Measurements from ENCODE around the gene INO80. TPM values are rescaled to one million over a fixed set of nuclear protein-coding genes. Genes with fewer than 3 reads are reported as not detected.

INO80 gene
- polyA plus RNA-seq, 1 experiment = 5.3 TPM

- ChIA-PET POLR2A (interaction anchor here (1.9 kb wide), 1 partner anchor 11 kb away, joined by 7 read pairs; the partner anchor contains the start of gene INO80), CTCF (interaction anchor here (1.1 kb wide), 1 partner anchor 8 kb away, joined by 3 read pairs; no protein-coding TSS in a partner anchor)
- no peak for TF ChIP-seq CTCF (IDR thresholded peaks at IDR 0.05; ENCODE audit: low read depth, low read length)
These were observed 10.4 kb downstream of the INO80 start for GRCh38 chr15:41105348-41106334.

DNA sequence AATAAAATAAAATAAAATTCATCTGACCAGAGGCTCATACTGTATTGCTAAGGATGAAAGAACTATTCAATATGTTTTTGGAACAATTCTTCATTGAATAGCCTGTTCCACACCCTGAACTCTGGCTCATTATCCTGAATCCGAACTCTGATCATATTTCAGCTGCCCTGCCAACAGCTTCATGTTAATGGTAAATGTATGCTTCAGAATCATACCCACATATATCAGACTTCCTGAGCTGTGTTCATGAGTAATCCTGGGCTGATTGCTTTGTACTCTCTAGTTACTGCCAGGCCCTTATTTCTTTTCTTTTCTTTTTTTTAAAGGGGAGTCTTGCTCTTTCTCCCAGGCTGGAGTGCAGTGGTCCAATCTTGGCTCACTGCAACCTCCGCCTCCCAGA, 11.8 kb downstream of the INO80 start:
- POLR2A ChIA-PET = interaction anchor here (0.6 to 1.1 kb wide), 4 partner anchors 12 to 151 kb away, joined by 4 to 9 read pairs (median 7); partner anchors contain the start of gene INO80
- no peak overlapping the region for H3K4me3 ChIP-seq (ENCODE audit: low read depth, low read length)
- CTCF ChIA-PET = interaction anchor here (0.6 to 1.1 kb wide), 2 partner anchors 10 to 281 kb away, joined by 3 read pairs; no protein-coding TSS in a partner anchor
- H3K27ac ChIP-seq (ENCODE audit: low read depth, low read length) = no peak overlapping the region
- TF ChIP-seq CTCF (IDR thresholded peaks at IDR 0.05; ENCODE audit: low read depth, low read length) = no peak
- H3K27me3 ChIP-seq (ENCODE audit: control insufficient read depth, insufficient read depth, low read length) = no peaks in the 10 kb centered on the region
- peak; percentile 11 for DNase-seq (ENCODE audit: low read depth, low spot score)
- H3K9me3 ChIP-seq (ENCODE audit: control insufficient read depth, insufficient read depth, low read length) = no peaks in the 10 kb centered on the region

More at GRCh38 chr15:41105348-41106334, 10.4 kb downstream of the INO80 start:
- H3K9me3 ChIP-seq (ENCODE audit: control insufficient read depth, insufficient read depth, low read length) = no peaks in the 10 kb centered on the region
- no peak for DNase-seq (ENCODE audit: low read depth, low spot score)
- H3K27me3 ChIP-seq (ENCODE audit: control insufficient read depth, insufficient read depth, low read length) = no peaks in the 10 kb centered on the region
- H3K4me3 ChIP-seq (ENCODE audit: low read depth, low read length) = no peak overlapping the region
- H3K27ac ChIP-seq (ENCODE audit: low read depth, low read length) = no peak overlapping the region

DNA sequence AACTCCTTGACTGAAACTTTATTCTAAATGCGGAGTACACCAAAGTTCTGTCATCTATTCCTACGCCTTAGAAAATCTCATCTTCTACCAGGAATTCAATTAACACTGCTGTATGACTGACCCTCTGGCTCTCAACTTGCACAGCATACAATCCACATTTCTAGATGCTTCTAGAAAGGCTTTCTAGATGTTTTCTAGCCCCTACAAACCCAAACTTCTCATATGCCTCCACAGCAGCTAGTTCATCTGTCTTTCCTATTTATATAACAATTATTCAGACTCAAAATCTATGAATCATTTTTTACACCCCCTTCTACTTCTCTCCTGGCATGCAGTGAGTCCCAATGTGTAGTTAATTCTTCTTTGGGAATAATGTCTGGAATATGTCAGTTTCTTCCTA, 13.2 kb downstream of the INO80 start:
- no peak for DNase-seq (ENCODE audit: low read depth, low spot score)
- H3K4me3 ChIP-seq (ENCODE audit: low read depth, low read length) = no peak overlapping the region
- no peaks in the 10 kb centered on the region for H3K9me3 ChIP-seq (ENCODE audit: control insufficient read depth, insufficient read depth, low read length)
- no peak overlapping the region for H3K27ac ChIP-seq (ENCODE audit: low read depth, low read length)
- no peak for TF ChIP-seq CTCF (IDR thresholded peaks at IDR 0.05; ENCODE audit: low read depth, low read length)
- no peaks in the 10 kb centered on the region for H3K27me3 ChIP-seq (ENCODE audit: control insufficient read depth, insufficient read depth, low read length)
- POLR2A ChIA-PET = no interaction called here
- CTCF ChIA-PET = no interaction called here

- no peaks in the 10 kb centered on the region for H3K9me3 ChIP-seq (ENCODE audit: control insufficient read depth, insufficient read depth, low read length)
- CTCF ChIA-PET = interaction anchor here (1.2 kb wide), 1 partner anchor 9 kb away, joined by 3 read pairs; no protein-coding TSS in a partner anchor
- no peaks in the 10 kb centered on the region for H3K27me3 ChIP-seq (ENCODE audit: control insufficient read depth, insufficient read depth, low read length)
- no peak overlapping the region for H3K27ac ChIP-seq (ENCODE audit: low read depth, low read length)
- no peak overlapping the region for H3K4me3 ChIP-seq (ENCODE audit: low read depth, low read length)
- DNase-seq (ENCODE audit: low read depth, low spot score) = no peak
- POLR2A ChIA-PET = interaction anchor here (0.5 kb wide), 1 partner anchor 16 kb away, joined by 6 read pairs; no protein-coding TSS in a partner anchor
- TF ChIP-seq CTCF (IDR thresholded peaks at IDR 0.05; ENCODE audit: low read depth, low read length) = no peak
These were observed 19.9 kb downstream of the INO80 start for GRCh38 chr15:41096178-41096577.

DNA sequence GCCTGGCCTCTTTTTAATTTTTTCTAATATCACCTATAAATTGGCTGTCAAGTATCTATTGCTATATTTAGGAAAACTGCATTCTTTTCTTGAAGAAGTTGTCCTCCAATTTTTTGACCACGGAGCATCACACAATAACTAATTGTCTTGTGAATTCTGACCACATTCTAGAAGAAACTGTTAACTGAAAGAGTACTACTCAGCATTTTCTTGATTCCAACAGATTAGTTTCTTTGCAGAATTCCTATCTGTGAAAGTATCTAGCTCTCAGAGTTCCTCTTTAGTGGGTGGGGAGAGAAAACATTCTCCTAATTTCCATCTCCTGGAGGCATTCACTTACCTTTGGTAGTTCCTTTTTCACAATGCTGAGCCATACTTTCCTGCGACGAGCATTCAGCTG, 31.1 kb downstream of the INO80 start:
- no peak for DNase-seq (ENCODE audit: low read depth, low spot score)
- no peaks in the 10 kb centered on the region for H3K27me3 ChIP-seq (ENCODE audit: control insufficient read depth, insufficient read depth, low read length)
- ChIA-PET CTCF (no interaction called here), POLR2A (no interaction called here)
- H3K4me3 ChIP-seq (ENCODE audit: low read depth, low read length) = no peak overlapping the region
- no peak for TF ChIP-seq CTCF (IDR thresholded peaks at IDR 0.05; ENCODE audit: low read depth, low read length)
- no peaks in the 10 kb centered on the region for H3K9me3 ChIP-seq (ENCODE audit: control insufficient read depth, insufficient read depth, low read length)
- H3K27ac ChIP-seq (ENCODE audit: low read depth, low read length) = no peak overlapping the region

Measured in AG04450 (cell line).